HEK293T (cell line): ENCODE measurements around the gene OLA1.

ENCODE experiments used
- CTBP1 ChIP-seq: fragments of 450-650 bp; IDR thresholded peaks from 2 replicates; pipeline ENCODE4 v1.6.1; 2016; ENCODE audit warnings: borderline replicate concordance
- FOXK2 ChIP-seq: fragments of 450-650 bp; IDR thresholded peaks from 2 replicates; pipeline ENCODE4 v1.6.1; 2016; ENCODE audit warnings: mild to moderate bottlenecking
- FOXM1 ChIP-seq: fragments of 450-650 bp; IDR thresholded peaks from 2 replicates; pipeline ENCODE4 v1.6.1; 2017; ENCODE audit warnings: mild to moderate bottlenecking, borderline replicate concordance
- HDGF ChIP-seq: fragments of 450-650 bp; IDR thresholded peaks from 2 replicates; pipeline ENCODE4 v1.6.1; 2017; ENCODE audit warnings: antibody characterized with exemption, borderline replicate concordance
- LEF1 ChIP-seq: fragments of 450-650 bp; IDR thresholded peaks from 2 replicates; pipeline ENCODE4 v1.6.1; 2017; ENCODE audit warnings: mild to moderate bottlenecking, borderline replicate concordance
- NFRKB ChIP-seq: fragments of 450-650 bp; IDR thresholded peaks from 2 replicates; pipeline ENCODE4 v1.6.1; 2016; ENCODE audit warnings: mild to moderate bottlenecking, moderate library complexity
- SP1 ChIP-seq: fragments of 450-650 bp; IDR thresholded peaks from 2 replicates; pipeline ENCODE4 v1.6.1; 2017
- SUZ12 ChIP-seq: fragments of 450-650 bp; IDR thresholded peaks from 2 replicates; pipeline ENCODE4 v1.6.1; 2016; ENCODE audit warnings: mild to moderate bottlenecking
- TARDBP ChIP-seq: fragments of 450-650 bp; IDR thresholded peaks from 2 replicates; pipeline ENCODE4 v1.6.1; 2016
- ZNF384 ChIP-seq: fragments of 450-650 bp; IDR thresholded peaks from 2 replicates; pipeline ENCODE4 v1.6.1; 2016
- TF ChIP-seq, protein P1 (sequence below): fragments of 450-650 bp; IDR thresholded peaks from 2 replicates; pipeline ENCODE4 v1.6.1; 2016

- TF ChIP-seq TARDBP (no peak), LEF1 (no peak), CTBP1 (no peak), FOXK2 (no peak), HDGF (no peak), SP1 (no peak), FOXM1 (no peak), NFRKB (no peak), SUZ12 (no peak), ZNF384 (no peak)
- TF ChIP-seq, protein P1, sequence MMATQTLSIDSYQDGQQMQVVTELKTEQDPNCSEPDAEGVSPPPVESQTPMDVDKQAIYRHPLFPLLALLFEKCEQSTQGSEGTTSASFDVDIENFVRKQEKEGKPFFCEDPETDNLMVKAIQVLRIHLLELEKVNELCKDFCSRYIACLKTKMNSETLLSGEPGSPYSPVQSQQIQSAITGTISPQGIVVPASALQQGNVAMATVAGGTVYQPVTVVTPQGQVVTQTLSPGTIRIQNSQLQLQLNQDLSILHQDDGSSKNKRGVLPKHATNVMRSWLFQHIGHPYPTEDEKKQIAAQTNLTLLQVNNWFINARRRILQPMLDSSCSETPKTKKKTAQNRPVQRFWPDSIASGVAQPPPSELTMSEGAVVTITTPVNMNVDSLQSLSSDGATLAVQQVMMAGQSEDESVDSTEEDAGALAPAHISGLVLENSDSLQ: no peak
Observed at GRCh38 chr2:174202188-174202587, 46.1 kb downstream of the OLA1 start.
